SK-N-SH (cell line): ENCODE results near the gene SLC6A2. TPM values are rescaled to one million over a fixed set of nuclear protein-coding genes. Genes with fewer than 3 reads are reported as not detected.

Experiments
- CTCF ChIA-PET: fragments of 300-600, 350-600 bp; formaldehyde crosslinking; extraction: SDS; loops from one replicate; lab custom pipeline; 2021; lab: Yijun Ruan, JAX
- POLR2A ChIA-PET: fragments of 350-600 bp; sonication (Branson Sonifier 250); formaldehyde crosslinking; extraction: SDS; loops from one replicate; lab custom pipeline; 2020; ENCODE audit warnings: antibody characterized with exemption, inconsistent platforms; lab: Yijun Ruan, JAX
- DNase-seq: peaks from one replicate; pipeline ENCODE4 v3.0.0; 2012
- H2AFZ ChIP-seq: fragments of 200-600 bp; sonication (generic); 2 replicates; pipeline ENCODE4 v1.8.1; 2016; ENCODE audit warnings: antibody characterized with exemption, mild to moderate bottlenecking, low read depth
- H3F3A ChIP-seq: fragments of 200-600 bp; sonication (generic); replicated peaks from 2 replicates; pipeline ENCODE3; 2016; ENCODE audit warnings: antibody characterized with exemption, mild to moderate bottlenecking; ENCODE audit not compliant: insufficient read depth
- H3K27ac ChIP-seq, 2 experiments: fragments of 200-500 bp in 1 of 2; fragments of 200-600 bp in 1 of 2; sonication (Bioruptor generic) in 1 of 2; sonication (generic), shearing (Covaris generic) in 1 of 2; 2 replicates each; pipeline versions ENCODE4 v1.5.1 to v1.6.1; 2014 to 2016; ENCODE audit warnings: low read depth in 2 of 2, inconsistent platforms in 1 of 2, low read length in 1 of 2, mild to moderate bottlenecking in 1 of 2, mixed read lengths in 1 of 2
- H3K27me3 ChIP-seq: fragments of 200-600 bp; sonication (generic), shearing (Covaris generic); 2 replicates; pipeline ENCODE4 v1.6.1; 2016; ENCODE audit warnings: mixed run types; ENCODE audit not compliant: insufficient read depth
- H3K36me3 ChIP-seq, 2 experiments: fragments of 200-500 bp in 1 of 2; fragments of 200-600 bp in 1 of 2; sonication (Bioruptor generic) in 1 of 2; sonication (generic) in 1 of 2; replicated peaks in 1 of 2; 2 replicates each; pipeline versions ENCODE3 to v1.5.1; 2014 to 2016; ENCODE audit warnings: low read length in 1 of 2, mild to moderate bottlenecking in 1 of 2; ENCODE audit not compliant: insufficient read depth in 2 of 2, control insufficient read depth in 1 of 2
- H3K4me1 ChIP-seq, 2 experiments: fragments of 200-500 bp in 1 of 2; fragments of 200-600 bp in 1 of 2; sonication (Bioruptor generic) in 1 of 2; sonication (generic), shearing (Covaris generic) in 1 of 2; 2 replicates each; pipeline versions ENCODE4 v1.5.1 to v1.6.1; 2014 to 2016; ENCODE audit warnings: low read depth in 1 of 2, low read length in 1 of 2, mixed run types in 1 of 2; ENCODE audit not compliant: insufficient read depth in 2 of 2, control insufficient read depth in 1 of 2
- H3K4me2 ChIP-seq: fragments of 200-600 bp; sonication (generic), shearing (Covaris generic); 2 replicates; pipeline ENCODE4 v1.6.1; 2017; ENCODE audit warnings: mixed run types
- H3K4me3 ChIP-seq, 2 experiments: fragments of 200-500 bp in 1 of 2; fragments of 200-600 bp in 1 of 2; sonication (Bioruptor generic) in 1 of 2; sonication (generic), shearing (Covaris generic) in 1 of 2; 2 replicates each; pipeline versions ENCODE4 v1.5.1 to v1.8.1; 2014 to 2016; ENCODE audit warnings: low read depth in 2 of 2, inconsistent platforms in 1 of 2, low read length in 1 of 2, mild to moderate bottlenecking in 1 of 2, mixed read lengths in 1 of 2, moderate library complexity in 1 of 2
- H3K79me2 ChIP-seq: fragments of 200-600 bp; sonication (generic); 2 replicates; pipeline ENCODE4 v1.8.1; 2017; ENCODE audit warnings: mild to moderate bottlenecking; ENCODE audit not compliant: insufficient read depth
- H3K9ac ChIP-seq: fragments of 200-600 bp; sonication (generic); 2 replicates; pipeline ENCODE4 v1.6.1; 2017; ENCODE audit warnings: mixed run types
- H3K9me2 ChIP-seq: fragments of 200-600 bp; sonication (generic); 2 replicates; pipeline ENCODE4 v1.6.1; 2017; ENCODE audit warnings: mixed run types
- H3K9me3 ChIP-seq: fragments of 200-600 bp; sonication (generic); 2 replicates; pipeline ENCODE4 v1.6.1; 2017; ENCODE audit warnings: mixed run types, mild to moderate bottlenecking, moderate library complexity
- H4K20me1 ChIP-seq: fragments of 200-600 bp; sonication (generic); 2 replicates; pipeline ENCODE4 v1.6.1; 2017; ENCODE audit warnings: mild to moderate bottlenecking, mixed run types; ENCODE audit not compliant: insufficient read depth
- CHD2 ChIP-seq: fragments of 150-350 bp; IDR thresholded peaks from 2 replicates; pipeline ENCODE4 v1.6.1; 2018; ENCODE audit warnings: low read length; ENCODE audit not compliant: partially characterized antibody
- EP300 ChIP-seq, 2 experiments: IDR thresholded peaks; 2 replicates each; pipeline versions ENCODE4 v1.4.0 to v1.6.1; 2012; ENCODE audit warnings: borderline replicate concordance in 1 of 2, low read depth in 1 of 2, low read length in 1 of 2
- EZH2phosphoT487 ChIP-seq: fragments of 200-600 bp; sonication (generic); IDR thresholded peaks from 2 replicates; pipeline ENCODE4 v1.6.1; 2017; ENCODE audit warnings: low read depth, mixed run types, mild to moderate bottlenecking, antibody characterized with exemption, moderate library complexity, borderline replicate concordance
- FOSL2 ChIP-seq: IDR thresholded peaks from 2 replicates; pipeline ENCODE4 v1.4.0; 2012; ENCODE audit warnings: low read depth, mild to moderate bottlenecking, moderate library complexity, borderline replicate concordance
- GABPA ChIP-seq: IDR thresholded peaks from 2 replicates; pipeline ENCODE4 v1.4.0; 2012; ENCODE audit warnings: low read depth, mild to moderate bottlenecking
- JUND ChIP-seq: IDR thresholded peaks from 2 replicates; pipeline ENCODE4 v1.4.0; 2012
- MXI1 ChIP-seq: IDR thresholded peaks from 2 replicates; pipeline ENCODE4 v1.6.1; 2012; ENCODE audit warnings: mild to moderate bottlenecking, low read depth, low read length, improper control_type of control experiment
- RAD21 ChIP-seq: IDR thresholded peaks from 2 replicates; pipeline ENCODE4 v1.6.1; 2012; ENCODE audit warnings: mild to moderate bottlenecking, low read length
- RCOR1 ChIP-seq: fragments of 150-350 bp; IDR thresholded peaks from 2 replicates; pipeline ENCODE4 v1.6.1; 2017; ENCODE audit warnings: antibody characterized with exemption, low read length
- TAF1 ChIP-seq: IDR thresholded peaks from 2 replicates; pipeline ENCODE4 v1.6.1; 2012; ENCODE audit warnings: low read depth, mild to moderate bottlenecking, low read length, moderate library complexity, borderline replicate concordance
- TEAD4 ChIP-seq: IDR thresholded peaks from 2 replicates; pipeline ENCODE4 v1.4.0; 2012; ENCODE audit warnings: mild to moderate bottlenecking, borderline replicate concordance; ENCODE audit not compliant: insufficient read depth
- USF1 ChIP-seq: IDR thresholded peaks from 2 replicates; pipeline ENCODE4 v1.4.0; 2012; ENCODE audit warnings: low read depth, borderline replicate concordance
- ZBTB33 ChIP-seq: IDR thresholded peaks from 2 replicates; pipeline ENCODE4 v1.4.0; 2012; ENCODE audit warnings: low read depth, borderline replicate concordance
- WGBS: methylation state at CpG from one replicate; pipeline ENCODE4 v1.1.6; 2017; ENCODE audit warnings: low lambda C conversion rate; 5-methylcytosine and 5-hydroxymethylcytosine counted together
- polyA plus RNA-seq, 3 experiments: library from polyadenylated mRNA; depleted of rRNA; stranded (reverse); fragments of >200 nt; gene quantifications; 2 replicates each; pipeline ENCODE4 v1.2.3, GENCODE V29; 2012
- TF ChIP-seq, protein P1 (sequence below): fragments of 200-600 bp; sonication (generic); IDR thresholded peaks from 2 replicates; pipeline ENCODE4 v1.6.1; 2017; ENCODE audit warnings: antibody characterized with exemption, mild to moderate bottlenecking, moderate library complexity

SLC6A2 gene
- polyA plus RNA-seq, 1 of the 3 experiments (the other 2 are of a cell fraction), result 3.3 TPM

GRCh38 chr16:55647343-55647742, 8.4 kb upstream of the SLC6A2 start (continued):
- TF ChIP-seq USF1 (no peak), EZH2phosphoT487 (no peak), RCOR1 (no peak)

GRCh38 chr16:55647798-55648197, 8.0 kb upstream of the SLC6A2 start:
- H3K27me3 ChIP-seq, result peaks cover 6% of the 10 kb centered on the region; the same call in 1 of the 2 replicates
- H3K79me2 ChIP-seq, result no peaks in the 10 kb centered on the region
- no peak overlapping the region for H3K4me3 ChIP-seq
- no peaks in the 10 kb centered on the region for H4K20me1 ChIP-seq
- H3K4me1 ChIP-seq, result peaks cover 0 to 41% of the 10 kb centered on the region in 2 experiments; a peak in 2 of 4 replicates
- H3K36me3 ChIP-seq, result no peaks in the 10 kb centered on the region
- TF ChIP-seq, protein P1, sequence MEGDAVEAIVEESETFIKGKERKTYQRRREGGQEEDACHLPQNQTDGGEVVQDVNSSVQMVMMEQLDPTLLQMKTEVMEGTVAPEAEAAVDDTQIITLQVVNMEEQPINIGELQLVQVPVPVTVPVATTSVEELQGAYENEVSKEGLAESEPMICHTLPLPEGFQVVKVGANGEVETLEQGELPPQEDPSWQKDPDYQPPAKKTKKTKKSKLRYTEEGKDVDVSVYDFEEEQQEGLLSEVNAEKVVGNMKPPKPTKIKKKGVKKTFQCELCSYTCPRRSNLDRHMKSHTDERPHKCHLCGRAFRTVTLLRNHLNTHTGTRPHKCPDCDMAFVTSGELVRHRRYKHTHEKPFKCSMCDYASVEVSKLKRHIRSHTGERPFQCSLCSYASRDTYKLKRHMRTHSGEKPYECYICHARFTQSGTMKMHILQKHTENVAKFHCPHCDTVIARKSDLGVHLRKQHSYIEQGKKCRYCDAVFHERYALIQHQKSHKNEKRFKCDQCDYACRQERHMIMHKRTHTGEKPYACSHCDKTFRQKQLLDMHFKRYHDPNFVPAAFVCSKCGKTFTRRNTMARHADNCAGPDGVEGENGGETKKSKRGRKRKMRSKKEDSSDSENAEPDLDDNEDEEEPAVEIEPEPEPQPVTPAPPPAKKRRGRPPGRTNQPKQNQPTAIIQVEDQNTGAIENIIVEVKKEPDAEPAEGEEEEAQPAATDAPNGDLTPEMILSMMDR, result 0 out of 2 replicates have a peak, but pooled peaks have one; percentile 10
- TF ChIP-seq JUND, result no peak
- TF ChIP-seq RAD21, result peak; percentile 17; the same call in 1 of the 2 replicates
- CTCF ChIA-PET, result interaction anchor here (1.0 to 3.9 kb wide), 5 partner anchors 54 to 708 kb away, joined by 3 to 16 read pairs (median 4); no protein-coding TSS in a partner anchor
- H3K9me2 ChIP-seq, result no peaks in the 10 kb centered on the region
- H3K27ac ChIP-seq, result peak overlapping the region in 1 of 2 experiments; percentile 75; a peak in 2 of 4 replicates
- H2AFZ ChIP-seq, result no peak overlapping the region
- POLR2A ChIA-PET, result no interaction called here
- no peaks in the 10 kb centered on the region for H3F3A ChIP-seq
- H3K4me2 ChIP-seq, result no peak overlapping the region
- DNase-seq, result no peak
- no peak overlapping the region for H3K9ac ChIP-seq
- H3K9me3 ChIP-seq, result no peaks in the 10 kb centered on the region

DNA sequence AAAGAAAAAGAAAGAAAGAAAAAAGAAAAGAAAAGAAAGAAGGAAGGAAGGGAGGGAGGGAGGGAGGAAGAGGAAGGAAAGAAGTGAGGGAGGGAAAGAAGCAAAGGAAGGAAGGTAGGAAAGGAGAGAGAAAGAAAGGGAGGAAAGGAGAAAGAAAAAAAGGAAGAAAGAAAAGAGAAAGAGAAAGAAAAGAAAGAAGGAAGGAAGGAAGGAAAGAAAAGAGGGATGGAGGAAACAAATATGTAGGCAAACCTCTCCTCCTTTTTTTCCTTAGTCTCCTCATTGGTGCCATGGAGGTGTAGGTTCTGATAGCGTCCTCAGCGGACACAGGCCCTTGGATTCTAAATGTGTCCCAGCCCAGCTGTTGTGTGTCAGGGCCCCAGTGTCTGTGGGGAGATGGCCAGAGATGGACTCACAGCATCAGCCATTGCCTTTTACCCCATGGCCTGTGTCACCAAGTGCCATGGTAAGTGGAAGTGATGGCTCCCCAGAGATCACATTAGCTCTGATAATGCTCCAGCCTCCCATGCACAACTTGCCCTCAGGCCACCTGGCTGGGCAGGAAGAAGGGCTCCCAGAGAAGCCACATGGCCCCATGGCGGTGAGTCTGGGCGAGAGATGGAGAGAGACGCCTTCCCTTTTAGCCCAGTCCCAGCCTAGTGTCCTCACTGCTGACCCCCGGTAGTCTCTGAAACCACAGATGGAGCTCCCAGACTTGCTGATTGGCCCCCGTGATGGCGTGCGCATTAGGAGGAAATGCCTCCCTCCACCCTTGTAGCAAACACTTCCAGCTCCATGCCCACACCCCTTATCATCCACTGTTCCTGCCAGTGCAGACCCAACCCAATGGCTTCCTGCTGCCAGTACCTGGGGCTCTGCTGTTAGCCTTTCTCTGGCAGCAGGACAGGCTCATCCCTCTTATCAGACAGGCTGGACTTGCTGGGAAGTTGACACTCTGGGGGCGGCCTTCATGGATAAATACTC, 3.7 kb upstream of the SLC6A2 start:
- Histone ChIP-seq H3K4me2 (no peak overlapping the region), H3K36me3 (no peaks in the 10 kb centered on the region), H3K9me3 (no peaks in the 10 kb centered on the region), H3K9ac (no peak overlapping the region), H3K79me2 (no peaks in the 10 kb centered on the region), H2AFZ (no peak overlapping the region), H3K9me2 (no peaks in the 10 kb centered on the region), H4K20me1 (no peaks in the 10 kb centered on the region), H3K27ac (peak overlapping the region; percentile 36 to 100; a peak in 3 of 4 replicates), H3K4me1 (peaks cover 0 to 51% of the 10 kb centered on the region in 2 experiments; a peak in 2 of 4 replicates), H3F3A (no peaks in the 10 kb centered on the region), H3K27me3 (peaks cover 13% of the 10 kb centered on the region; the same call in 1 of the 2 replicates), H3K4me3 (no peak overlapping the region; a peak in 1 of 4 replicates)
- POLR2A ChIA-PET, result interaction anchor here (0.9 to 1.5 kb wide), 10 partner anchors 9 to 182 kb away, joined by 3 to 20 read pairs (median 4); partner anchors contain the start of gene MMP2
- CTCF ChIA-PET, result interaction anchor here (0.7 to 1.5 kb wide), 7 partner anchors 9 to 187 kb away, joined by 3 to 7 read pairs (median 3); no protein-coding TSS in a partner anchor
- WGBS, result 5% methylated on average over 7 of the region's 10 CpGs
- DNase-seq, result peak; percentile 81
- TF ChIP-seq, protein P1, result no peak
- TF ChIP-seq RCOR1 (peak; percentile 97), CHD2 (peak; percentile 94), MXI1 (peak; percentile 79), TAF1 (no peak), ZBTB33 (no peak), GABPA (no peak), FOSL2 (no peak), EP300 (IDR thresholded peaks at IDR 0.05; ENCODE audit: borderline replicate concordance in 1 of 2, low read depth in 1 of 2, low read length in 1 of 2) (peak; percentile 59 to 98; a peak in 3 of 4 replicates), JUND (no peak), TEAD4 (peak; percentile 54; the same call in 1 of the 2 replicates)
